ENCODE measurements around the gene POMZP3.
"Not testable (repeated sequence)": the region's sequence is repeated elsewhere in the genome, so short reads cannot be mapped to it uniquely, and the experiment has no call there.

The POMZP3 gene

GRCh38 chr7:76626989-76627642, at the start of gene POMZP3:
TSS of gene POMZP3 (minus strand) at chr7:76627279. CDS start at chr7:76626064, 1,215 bp downstream.
- DNase-seq (ENCODE audit: low read depth in 2 of 2): not testable (repeated sequence)

- not testable (repeated sequence) for DNase-seq (ENCODE audit: low read depth in 2 of 2)
Measured at GRCh38 chr7:76675783-76676182, 48.7 kb upstream of the POMZP3 start.

GRCh38 chr7:76673346-76673745, 46.3 kb upstream of the POMZP3 start:
- DNase-seq (ENCODE audit: low read depth in 2 of 2): not testable (repeated sequence)

DNA sequence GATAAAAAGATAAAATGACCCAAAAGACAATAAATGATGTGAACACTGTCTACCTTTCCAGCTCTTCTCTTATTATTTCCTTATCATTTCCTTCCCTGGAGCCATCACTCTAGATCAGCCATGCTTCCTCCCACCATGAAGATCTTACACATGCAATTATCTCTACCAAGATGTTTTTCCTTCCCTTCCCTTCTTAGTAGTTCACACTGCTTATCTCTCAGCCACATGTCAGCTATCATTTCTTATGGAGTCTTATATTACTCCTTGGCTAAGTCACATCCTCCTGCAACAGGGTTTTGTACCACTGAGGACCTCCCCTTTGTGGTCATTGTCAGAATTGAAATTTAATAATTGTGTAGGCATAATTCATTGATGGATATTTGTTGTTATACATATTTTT, 32.1 kb upstream of the POMZP3 start:
- not testable (repeated sequence) for DNase-seq (ENCODE audit: low read depth in 2 of 2)

GRCh38 chr7:76656425-76656824, 29.3 kb upstream of the POMZP3 start:
- not testable (repeated sequence) for DNase-seq (ENCODE audit: low read depth in 2 of 2)

- DNase-seq (ENCODE audit: low read depth in 2 of 2): not testable (repeated sequence)
Measured at GRCh38 chr7:76642620-76643019, 15.5 kb upstream of the POMZP3 start.

GRCh38 chr7:76637061-76637691, 10.1 kb upstream of the POMZP3 start:
- DNase-seq (ENCODE audit: low read depth in 2 of 2): not testable (repeated sequence)

DNA sequence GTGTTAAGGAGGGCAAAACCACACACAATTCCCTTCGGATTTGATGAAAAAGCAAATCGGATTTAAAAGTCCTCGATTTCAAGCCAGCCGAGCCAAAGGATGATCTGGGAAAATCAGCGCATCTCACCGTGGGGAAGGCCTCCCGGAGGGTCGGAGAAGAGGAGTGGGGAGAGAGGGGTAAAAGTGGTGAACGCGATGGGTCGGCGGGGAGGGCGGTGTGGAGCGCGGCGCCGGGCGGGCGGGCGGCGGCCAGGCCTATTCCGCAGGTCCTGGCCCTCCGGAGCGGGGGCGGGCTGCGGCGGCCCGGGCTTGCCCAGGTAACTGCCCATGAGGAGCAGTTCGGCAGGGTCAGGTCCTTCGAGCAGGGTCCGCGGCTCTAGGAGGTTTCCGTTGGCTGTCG, 498 bp downstream of the POMZP3 start:
- DNase-seq (ENCODE audit: low read depth in 2 of 2): not testable (repeated sequence)

DNA sequence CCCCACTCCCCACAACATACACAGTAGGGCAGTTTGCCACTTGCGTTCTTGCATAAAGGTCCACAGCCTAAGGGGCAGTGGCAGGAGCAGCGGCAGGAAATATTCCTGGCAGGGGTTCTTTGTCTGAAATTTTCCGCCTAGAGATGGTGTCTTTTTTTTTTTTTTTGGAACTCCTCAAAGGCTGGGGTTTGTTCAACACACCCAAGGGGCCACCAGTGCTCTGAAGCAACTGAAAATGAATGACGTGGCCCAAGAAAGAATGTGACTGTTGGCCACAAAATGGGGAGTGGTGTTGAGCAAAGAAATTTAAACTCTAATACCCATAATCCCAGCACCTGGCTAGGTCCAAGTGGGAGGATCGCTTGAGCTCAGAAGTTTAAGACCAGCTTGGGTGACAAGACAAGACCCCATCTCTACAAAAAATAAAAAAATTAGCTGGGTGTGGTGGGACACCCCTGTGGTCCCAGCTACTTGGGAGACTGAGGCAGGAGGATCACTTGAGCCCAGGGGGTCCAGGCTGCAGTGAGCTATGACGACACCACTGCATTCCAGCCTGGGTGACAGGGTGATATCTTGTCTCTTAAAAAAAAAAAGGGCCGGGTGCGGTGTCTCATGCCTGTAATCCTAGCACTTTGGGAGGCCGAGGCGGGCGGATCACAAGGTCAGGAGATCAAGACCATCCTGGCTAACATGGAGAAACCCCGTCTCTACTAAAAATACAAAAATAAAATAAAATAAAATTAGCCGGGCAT, 7.5 kb downstream of the POMZP3 start:
- DNase-seq (ENCODE audit: low read depth in 2 of 2): not testable (repeated sequence)

- DNase-seq (ENCODE audit: low read depth in 2 of 2): not testable (repeated sequence)
Measured at GRCh38 chr7:76613783-76614182, 13.3 kb downstream of the POMZP3 start.

DNA sequence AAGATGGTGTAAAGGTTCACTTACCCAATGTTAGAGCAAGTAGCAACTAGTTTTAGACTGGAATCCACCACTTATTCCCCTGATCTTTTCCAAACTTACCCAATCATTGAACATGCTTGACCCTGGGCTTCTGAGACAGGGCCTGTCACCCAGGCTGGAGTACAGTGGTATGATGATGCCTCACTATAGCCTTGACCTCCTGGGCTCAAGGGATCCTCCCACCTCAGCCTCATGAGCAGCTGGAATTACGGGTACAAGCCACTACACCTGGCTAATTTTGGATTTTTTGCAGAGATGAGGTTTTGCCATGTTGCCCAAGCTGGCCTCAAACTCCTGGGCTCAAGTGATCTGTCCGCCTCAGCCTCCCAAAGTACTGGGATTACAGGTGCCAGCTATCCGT, 14.8 kb downstream of the POMZP3 start:
- DNase-seq (ENCODE audit: low read depth in 2 of 2): not testable (repeated sequence)

GRCh38 chr7:76609864-76610263, 17.2 kb downstream of the POMZP3 start:
- not testable (repeated sequence) for DNase-seq (ENCODE audit: low read depth in 2 of 2)

- not testable (repeated sequence) for DNase-seq (ENCODE audit: low read depth in 2 of 2)
Measured at GRCh38 chr7:76608469-76608868, 18.6 kb downstream of the POMZP3 start.

DNA sequence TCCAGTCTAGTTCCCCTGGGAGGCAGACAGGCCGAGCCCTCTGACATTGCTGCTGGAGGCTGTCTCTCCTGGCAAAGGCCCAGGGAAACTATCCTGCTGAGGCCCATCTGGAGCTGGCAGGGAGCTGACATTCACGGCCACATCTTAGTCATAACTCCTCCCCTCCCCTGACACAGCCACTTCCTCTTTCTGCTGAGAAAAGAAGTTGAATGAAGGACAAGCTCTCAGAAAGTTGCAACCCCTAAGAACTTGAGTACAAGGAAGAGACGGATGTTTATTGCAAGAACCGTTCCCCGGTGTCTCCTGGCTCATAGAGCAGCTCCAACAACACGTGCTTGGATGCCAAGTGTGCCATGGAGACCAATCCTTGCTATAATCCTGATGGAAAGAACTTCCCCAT, 21.1 kb downstream of the POMZP3 start:
- not testable (repeated sequence) for DNase-seq (ENCODE audit: low read depth in 2 of 2)

- DNase-seq (ENCODE audit: low read depth in 2 of 2): not testable (repeated sequence)
Measured at GRCh38 chr7:76600650-76601049, 26.4 kb downstream of the POMZP3 start.

DNA sequence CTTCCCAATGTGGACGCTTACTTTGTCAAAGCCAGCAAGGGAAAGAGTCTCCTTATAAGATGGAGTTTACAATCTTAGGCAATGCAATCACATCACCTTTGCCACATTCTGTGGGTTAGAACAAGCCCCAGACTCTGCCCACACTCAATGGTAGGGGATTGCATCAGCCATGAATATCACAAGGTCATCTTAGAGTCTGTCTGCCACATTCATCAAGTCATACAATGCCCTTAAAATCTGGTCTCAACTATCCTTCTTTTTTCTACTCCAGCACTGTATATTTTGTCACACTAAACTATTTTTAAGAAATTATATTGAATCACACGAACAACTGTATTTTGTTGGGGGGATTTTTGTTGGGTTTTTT, 27.0 kb downstream of the POMZP3 start:
- DNase-seq (ENCODE audit: low read depth in 2 of 2): not testable (repeated sequence)

- not testable (repeated sequence) for DNase-seq (ENCODE audit: low read depth in 2 of 2)
Measured at GRCh38 chr7:76598590-76599264, 28.4 kb downstream of the POMZP3 start.

- DNase-seq (ENCODE audit: low read depth in 2 of 2): not testable (repeated sequence)
Measured at GRCh38 chr7:76597288-76597687, 29.8 kb downstream of the POMZP3 start.

DNA sequence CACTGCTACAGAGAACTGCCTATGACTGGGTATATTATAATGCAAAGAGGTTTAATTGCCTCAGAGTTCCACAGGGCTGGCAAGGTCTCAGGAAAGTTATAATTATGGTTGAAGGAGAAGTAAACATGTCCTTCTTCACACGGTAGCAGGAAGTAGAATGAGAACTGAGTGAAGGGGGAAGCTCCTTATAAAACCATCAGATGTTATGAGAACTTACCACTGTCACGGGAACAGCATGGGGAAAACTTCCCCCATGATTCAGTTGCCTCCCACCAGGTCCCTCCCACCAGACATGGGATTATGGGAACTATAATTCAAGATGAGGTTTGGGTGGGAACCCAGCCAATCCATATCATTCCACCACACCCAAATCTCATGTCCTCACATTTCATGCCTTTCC, 34.4 kb downstream of the POMZP3 start:
- DNase-seq (ENCODE audit: low read depth in 2 of 2): not testable (repeated sequence)

DNA sequence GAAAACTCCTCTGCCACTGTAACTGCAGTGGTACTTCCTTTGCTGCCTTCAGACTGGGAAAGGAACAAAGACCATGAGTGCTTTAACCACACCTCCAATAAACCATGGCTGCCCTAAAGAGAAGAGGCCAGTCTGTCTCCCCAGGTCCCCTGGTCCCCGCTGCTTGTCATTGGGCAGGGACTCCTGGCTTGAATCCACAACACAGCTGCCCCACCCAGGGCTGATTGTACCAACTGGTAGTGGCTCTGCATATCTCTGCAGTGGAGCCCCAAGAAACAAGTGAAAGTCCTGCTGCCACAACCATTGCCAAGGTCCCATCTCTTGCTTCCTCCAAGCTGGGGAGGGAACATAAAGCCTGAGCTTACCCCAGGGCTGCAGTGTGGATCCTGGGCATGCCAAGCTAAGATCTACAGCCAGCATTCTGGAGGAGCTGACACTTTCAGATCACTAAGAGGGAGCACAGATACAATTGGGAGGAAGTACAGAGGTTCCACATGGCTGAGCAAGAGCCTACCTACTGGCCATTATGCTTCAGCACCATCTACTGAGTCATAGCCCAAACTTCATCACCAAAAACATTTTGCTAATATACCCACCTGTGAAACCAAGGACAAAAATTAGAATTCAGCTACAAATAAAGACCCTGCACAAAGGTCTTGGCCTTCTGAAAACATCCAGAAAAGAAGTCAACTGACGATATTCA, 35.3 kb downstream of the POMZP3 start:
- DNase-seq (ENCODE audit: low read depth in 2 of 2): not testable (repeated sequence)

DNA sequence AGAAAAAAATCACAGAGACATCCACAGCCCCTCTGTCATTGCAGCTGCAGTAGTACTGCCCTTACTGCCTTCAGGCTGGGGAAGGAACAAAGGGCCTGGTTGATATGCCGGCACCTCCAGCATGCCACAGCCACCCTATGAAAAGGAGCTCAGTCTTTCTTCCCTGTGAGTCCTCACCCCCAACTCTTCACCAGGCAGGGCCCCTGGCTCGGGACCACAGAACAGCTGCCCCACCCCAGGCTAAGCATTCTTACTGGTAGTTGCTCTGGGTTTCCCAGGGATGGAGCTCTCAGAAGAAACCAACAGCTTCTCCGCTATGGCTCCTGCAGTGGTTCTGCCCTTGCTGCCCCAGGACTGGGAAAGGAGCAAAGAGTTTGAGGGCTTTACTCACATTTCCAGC, 36.0 kb downstream of the POMZP3 start:
- not testable (repeated sequence) for DNase-seq (ENCODE audit: low read depth in 2 of 2)

Data from stimulated activated CD4-positive, alpha-beta T cell treated with anti-CD3 and anti-CD28 coated beads, Interleukin-1b, Interleukin-23, amount 100 ng/mL, for 1 hour (primary cell).